Activated naive CD8-positive, alpha-beta T cell (primary cell): ENCODE data around the gene TUBB3.
A peak's percentile ranks its signal among the peaks of the same experiment; 100 is the strongest.

ENCODE experiments used
- H3K27ac Mint-ChIP-seq: one replicate; pipeline ENCODE4 v1.8.0; 2021; ENCODE audit warnings: mixed read lengths
- H3K27me3 Mint-ChIP-seq: one replicate; pipeline ENCODE4 v1.8.0; 2021; ENCODE audit warnings: mixed read lengths
- H3K36me3 Mint-ChIP-seq: one replicate; pipeline ENCODE4 v1.8.0; 2021; ENCODE audit warnings: mixed read lengths
- H3K4me1 Mint-ChIP-seq: one replicate; pipeline ENCODE4 v1.8.0; 2021; ENCODE audit warnings: low read depth, mixed read lengths
- H3K4me3 Mint-ChIP-seq: one replicate; pipeline ENCODE4 v1.8.0; 2021; ENCODE audit warnings: mild to moderate bottlenecking, mixed read lengths
- H3K9me3 Mint-ChIP-seq: one replicate; pipeline ENCODE4 v1.8.0; 2021; ENCODE audit warnings: low read depth, mixed read lengths

TUBB3 gene

GRCh38 chr16:89936508-89936907 lies 13.4 kb downstream of the TUBB3 start:
- H3K9me3 Mint-ChIP-seq: no peaks in the 10 kb centered on the region
- peaks cover under 1% of the 10 kb centered on the region for H3K27me3 Mint-ChIP-seq
- no peaks in the 10 kb centered on the region for H3K4me1 Mint-ChIP-seq
- H3K27ac Mint-ChIP-seq: no peak overlapping the region
- no peak overlapping the region for H3K4me3 Mint-ChIP-seq
- H3K36me3 Mint-ChIP-seq: no peaks in the 10 kb centered on the region

DNA sequence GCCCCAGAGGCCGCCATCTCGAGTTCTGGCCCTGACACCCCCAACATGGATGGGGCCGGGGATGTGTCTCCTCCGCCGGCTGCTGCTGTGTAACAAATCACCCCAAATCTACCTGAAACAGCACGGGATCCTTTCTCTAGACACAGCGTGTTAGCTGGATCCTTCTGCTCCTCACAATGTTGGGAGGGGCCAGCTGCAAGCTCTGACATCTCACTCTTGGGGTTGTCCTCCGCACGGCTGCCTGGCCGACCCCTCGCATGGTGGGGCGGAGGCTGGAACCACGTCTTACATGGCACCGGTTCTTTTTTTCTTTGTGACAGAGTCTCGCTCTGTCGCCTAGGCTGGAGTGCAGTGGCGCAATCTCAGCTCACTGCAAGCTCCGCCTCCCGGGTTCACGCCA lies 13.8 kb downstream of the TUBB3 start:
- no peak overlapping the region for H3K27ac Mint-ChIP-seq
- H3K36me3 Mint-ChIP-seq: no peaks in the 10 kb centered on the region
- no peaks in the 10 kb centered on the region for H3K9me3 Mint-ChIP-seq
- H3K27me3 Mint-ChIP-seq: peaks cover 1% of the 10 kb centered on the region
- no peaks in the 10 kb centered on the region for H3K4me1 Mint-ChIP-seq
- H3K4me3 Mint-ChIP-seq: no peak overlapping the region

DNA sequence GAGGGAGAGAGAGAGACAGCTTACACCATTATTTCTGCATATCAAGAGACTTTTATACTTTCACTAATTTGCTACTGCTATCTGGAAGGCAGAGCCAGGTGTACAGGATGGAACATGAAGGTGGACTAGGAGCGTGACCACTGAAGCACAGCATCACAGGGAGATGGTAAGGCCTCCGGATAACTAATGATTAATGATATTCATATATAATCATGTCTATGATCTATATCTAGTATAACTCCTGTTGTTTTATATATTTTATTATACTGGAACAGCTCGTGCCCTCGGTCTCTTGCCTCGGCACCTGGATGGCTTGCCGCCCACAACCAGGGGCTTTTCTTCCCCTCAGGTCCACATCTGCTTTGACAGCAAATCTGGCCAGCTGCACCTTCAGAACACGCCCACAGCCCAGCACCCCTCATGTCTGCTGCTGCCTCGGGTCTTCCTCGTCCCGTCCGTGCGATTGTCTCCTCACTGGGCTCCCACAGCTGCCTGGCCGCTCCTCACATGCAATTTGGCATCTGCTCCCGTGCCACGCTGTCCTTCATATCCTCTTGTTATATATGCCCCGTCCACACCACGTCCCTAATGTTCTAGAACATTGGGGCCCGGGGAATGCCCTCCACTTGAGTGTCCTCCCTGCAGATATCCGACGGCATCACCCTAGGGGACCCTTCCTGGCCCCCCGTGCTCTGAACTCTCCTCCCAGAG lies 15.2 kb downstream of the TUBB3 start:
- H3K36me3 Mint-ChIP-seq: no peaks in the 10 kb centered on the region
- H3K4me1 Mint-ChIP-seq: no peaks in the 10 kb centered on the region

GRCh38 chr16:89944773-89945172 lies 21.6 kb downstream of the TUBB3 start:
- H3K4me3 Mint-ChIP-seq: no peak overlapping the region
- no peak overlapping the region for H3K27ac Mint-ChIP-seq
- no peaks in the 10 kb centered on the region for H3K4me1 Mint-ChIP-seq
- H3K9me3 Mint-ChIP-seq: no peaks in the 10 kb centered on the region
- H3K27me3 Mint-ChIP-seq: peaks cover 11% of the 10 kb centered on the region
- H3K36me3 Mint-ChIP-seq: no peaks in the 10 kb centered on the region

More for the DNA sequence above, 15.2 kb downstream of the TUBB3 start:
- Mint-ChIP-seq H3K4me3 (no peak overlapping the region), H3K9me3 (no peaks in the 10 kb centered on the region), H3K27me3 (peaks cover 1% of the 10 kb centered on the region), H3K27ac (no peak overlapping the region)

- Mint-ChIP-seq H3K4me1 (no peaks in the 10 kb centered on the region), H3K36me3 (no peaks in the 10 kb centered on the region), H3K9me3 (no peaks in the 10 kb centered on the region), H3K27ac (no peak overlapping the region), H3K27me3 (peaks cover 11% of the 10 kb centered on the region), H3K4me3 (no peak overlapping the region)
These were observed 22.5 kb downstream of the TUBB3 start for GRCh38 chr16:89945654-89946053.

- no peak overlapping the region for H3K27ac Mint-ChIP-seq
- H3K36me3 Mint-ChIP-seq: no peaks in the 10 kb centered on the region
- H3K9me3 Mint-ChIP-seq: no peaks in the 10 kb centered on the region
- H3K27me3 Mint-ChIP-seq: peaks cover 10% of the 10 kb centered on the region
- H3K4me1 Mint-ChIP-seq: no peaks in the 10 kb centered on the region
- H3K4me3 Mint-ChIP-seq: peak overlapping the region; percentile 12
These were observed 23.4 kb downstream of the TUBB3 start for GRCh38 chr16:89946515-89946914.

DNA sequence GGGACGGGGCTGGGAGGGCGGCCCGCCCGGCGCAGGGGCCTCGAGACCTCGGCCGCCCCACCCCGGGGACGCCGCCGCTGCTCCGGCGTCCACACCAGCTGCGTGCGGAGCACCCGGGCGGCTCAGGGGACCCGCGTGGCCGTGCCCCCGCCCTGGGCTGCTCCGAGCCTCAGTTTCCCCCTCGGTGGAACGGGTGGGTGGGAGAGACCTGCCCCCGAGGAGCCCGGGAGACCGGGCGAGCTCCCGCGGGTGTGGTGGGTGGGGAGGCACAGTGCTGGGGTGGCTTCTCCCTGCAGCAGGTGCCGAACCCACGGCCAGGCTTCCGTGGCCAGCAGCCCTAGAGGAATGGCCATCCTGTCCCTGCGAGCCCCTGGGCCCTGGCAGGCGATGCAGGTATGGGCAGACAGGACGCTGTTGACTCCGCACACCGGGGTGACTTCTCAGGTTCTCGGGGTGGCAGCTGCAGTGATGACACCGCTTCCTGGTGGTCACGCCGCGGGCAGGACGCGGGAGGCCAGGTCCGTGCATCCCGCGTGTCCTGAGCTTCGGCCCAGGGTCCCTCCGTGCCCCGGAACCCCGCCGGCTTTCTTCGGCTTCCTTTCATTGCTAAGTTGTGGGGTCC lies 26.1 kb downstream of the TUBB3 start:
- H3K36me3 Mint-ChIP-seq: no peaks in the 10 kb centered on the region
- peaks cover 5% of the 10 kb centered on the region for H3K27me3 Mint-ChIP-seq
- no peaks in the 10 kb centered on the region for H3K9me3 Mint-ChIP-seq
- no peaks in the 10 kb centered on the region for H3K4me1 Mint-ChIP-seq
- H3K4me3 Mint-ChIP-seq: peak overlapping the region; percentile 80
- H3K27ac Mint-ChIP-seq: no peak overlapping the region

DNA sequence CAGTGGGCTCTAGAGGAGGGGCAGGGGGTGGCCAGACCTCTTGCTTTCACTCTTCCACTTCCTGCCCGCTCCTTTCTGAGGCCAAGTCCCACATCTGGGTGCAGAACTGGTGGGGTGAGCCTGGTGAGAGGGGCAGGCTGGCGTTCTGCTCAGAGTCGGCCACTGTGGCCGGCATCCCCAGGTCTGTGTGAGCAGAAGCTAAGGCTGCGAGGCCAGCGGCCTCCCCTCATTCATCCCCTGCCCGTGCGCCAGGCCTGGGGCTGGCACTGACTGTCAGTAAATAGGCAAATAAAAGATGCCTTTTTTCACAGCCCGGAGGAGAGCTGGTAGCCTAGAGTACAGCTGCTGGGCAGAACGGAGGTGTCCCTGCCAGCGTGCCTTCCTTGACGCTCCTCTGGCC lies 26.6 kb downstream of the TUBB3 start:
- H3K27ac Mint-ChIP-seq: no peak overlapping the region
- H3K36me3 Mint-ChIP-seq: no peaks in the 10 kb centered on the region
- peaks cover 4% of the 10 kb centered on the region for H3K27me3 Mint-ChIP-seq
- H3K4me1 Mint-ChIP-seq: no peaks in the 10 kb centered on the region
- no peaks in the 10 kb centered on the region for H3K9me3 Mint-ChIP-seq
- peak overlapping the region; percentile 80 for H3K4me3 Mint-ChIP-seq

DNA sequence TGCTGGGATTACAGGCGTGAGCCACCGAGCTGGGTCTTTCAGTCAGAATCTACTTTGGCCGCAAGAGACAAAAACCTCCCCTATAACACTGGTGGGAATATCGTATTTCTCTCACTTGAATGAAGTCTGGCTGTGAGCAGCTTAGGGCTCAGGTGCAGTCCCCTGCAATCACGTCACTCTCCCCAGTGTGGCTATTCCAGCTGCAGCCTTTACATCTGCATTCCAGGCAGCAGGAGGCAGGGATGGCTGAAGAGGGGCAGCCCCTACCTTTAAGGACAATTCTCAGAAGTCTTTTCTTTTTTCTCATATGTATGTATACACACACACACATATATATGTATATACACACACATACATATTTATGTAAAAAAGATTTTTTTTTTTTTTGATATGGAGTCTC lies 28.4 kb downstream of the TUBB3 start:
- Mint-ChIP-seq H3K36me3 (no peaks in the 10 kb centered on the region), H3K4me3 (no peak overlapping the region), H3K9me3 (no peaks in the 10 kb centered on the region), H3K27me3 (no peaks in the 10 kb centered on the region), H3K27ac (no peak overlapping the region), H3K4me1 (no peaks in the 10 kb centered on the region)

- Mint-ChIP-seq H3K4me1 (no peaks in the 10 kb centered on the region), H3K27ac (no peak overlapping the region), H3K27me3 (no peaks in the 10 kb centered on the region), H3K4me3 (no peak overlapping the region), H3K9me3 (no peaks in the 10 kb centered on the region), H3K36me3 (no peaks in the 10 kb centered on the region)
These were observed 28.9 kb downstream of the TUBB3 start for GRCh38 chr16:89952049-89952448.

GRCh38 chr16:89952551-89952950 lies 29.4 kb downstream of the TUBB3 start:
- Mint-ChIP-seq H3K36me3 (no peaks in the 10 kb centered on the region), H3K4me1 (no peaks in the 10 kb centered on the region), H3K4me3 (no peak overlapping the region), H3K27me3 (no peaks in the 10 kb centered on the region), H3K27ac (no peak overlapping the region), H3K9me3 (no peaks in the 10 kb centered on the region)

DNA sequence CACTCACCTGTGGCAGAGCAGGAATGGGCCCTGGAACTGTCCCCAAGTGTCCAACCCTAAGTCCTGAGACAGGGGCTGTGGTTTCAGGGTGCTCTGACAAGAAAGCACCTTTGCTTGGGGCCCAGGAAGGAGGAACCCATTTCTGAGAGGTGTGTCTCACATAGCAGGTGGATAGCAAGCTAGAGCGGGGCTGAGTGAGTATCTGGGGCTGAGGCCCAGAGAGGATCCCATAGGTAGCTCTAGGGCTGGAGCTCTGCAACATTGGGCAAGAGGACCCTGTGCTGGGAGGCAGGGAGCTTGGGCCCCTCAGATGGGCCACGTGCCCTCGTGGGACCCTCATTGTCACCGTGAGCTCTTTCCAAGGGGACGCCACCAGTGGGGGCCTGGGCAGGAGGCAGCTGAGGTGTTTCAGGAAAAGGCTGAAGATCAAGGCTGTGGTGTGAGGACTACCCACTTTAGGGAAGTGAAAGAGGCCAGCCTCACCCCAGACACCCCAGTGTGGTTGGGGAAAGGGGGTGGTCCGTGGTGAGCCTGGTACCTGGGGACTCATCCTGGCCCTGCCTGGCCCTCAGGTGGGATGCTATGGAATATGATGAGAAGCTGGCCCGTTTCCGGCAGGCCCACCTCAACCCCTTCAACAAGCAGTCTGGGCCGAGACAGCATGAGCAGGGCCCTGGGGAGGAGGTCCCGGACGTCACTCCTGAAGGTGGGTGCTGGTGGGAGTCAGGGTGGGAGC lies 30.7 kb downstream of the TUBB3 start:
- H3K27me3 Mint-ChIP-seq: no peaks in the 10 kb centered on the region
- no peak overlapping the region for H3K4me3 Mint-ChIP-seq
- no peaks in the 10 kb centered on the region for H3K9me3 Mint-ChIP-seq
- H3K4me1 Mint-ChIP-seq: no peaks in the 10 kb centered on the region
- no peak overlapping the region for H3K27ac Mint-ChIP-seq
- no peaks in the 10 kb centered on the region for H3K36me3 Mint-ChIP-seq

- H3K4me1 Mint-ChIP-seq: no peaks in the 10 kb centered on the region
- no peak overlapping the region for H3K4me3 Mint-ChIP-seq
- H3K27me3 Mint-ChIP-seq: no peaks in the 10 kb centered on the region
- H3K27ac Mint-ChIP-seq: no peak overlapping the region
- no peaks in the 10 kb centered on the region for H3K9me3 Mint-ChIP-seq
- H3K36me3 Mint-ChIP-seq: no peaks in the 10 kb centered on the region
These were observed 31.3 kb downstream of the TUBB3 start for GRCh38 chr16:89954462-89954861.

- H3K4me3 Mint-ChIP-seq: no peak overlapping the region
- no peaks in the 10 kb centered on the region for H3K9me3 Mint-ChIP-seq
- no peaks in the 10 kb centered on the region for H3K27me3 Mint-ChIP-seq
- H3K36me3 Mint-ChIP-seq: no peaks in the 10 kb centered on the region
- H3K27ac Mint-ChIP-seq: no peak overlapping the region
- no peaks in the 10 kb centered on the region for H3K4me1 Mint-ChIP-seq
These were observed 32.0 kb downstream of the TUBB3 start for GRCh38 chr16:89955001-89955685.
